Osteoblast (primary cell): ENCODE results near the gene RADIL. TPM values are rescaled to one million over a fixed set of nuclear protein-coding genes. Genes with fewer than 3 reads are reported as not detected.

Source experiments
- DNase-seq: peaks from one replicate; pipeline ENCODE4 v3.0.0; 2011; ENCODE audit warnings: low spot score, mixed read lengths; ENCODE audit not compliant: insufficient read length; ENCODE audit errors: missing footprints
- H2AFZ ChIP-seq: 2 replicates; pipeline ENCODE4 v1.6.0; 2011; ENCODE audit warnings: mild to moderate bottlenecking, low read length
- H3K27ac ChIP-seq: 2 replicates; pipeline ENCODE4 v1.5.1; 2011; ENCODE audit warnings: mild to moderate bottlenecking, low read depth, low read length, moderate library complexity
- H3K27me3 ChIP-seq: 2 replicates; pipeline ENCODE4 v1.6.0; 2012; ENCODE audit warnings: mild to moderate bottlenecking, control low read depth, inconsistent platforms, low read length, moderate library complexity; ENCODE audit not compliant: insufficient read depth
- H3K36me3 ChIP-seq: 2 replicates; pipeline ENCODE4 v1.5.1; 2011; ENCODE audit warnings: mild to moderate bottlenecking, low read length, control low read depth, moderate library complexity; ENCODE audit not compliant: insufficient read depth
- H3K4me1 ChIP-seq: 2 replicates; pipeline ENCODE4 v1.5.1; 2011; ENCODE audit warnings: mild to moderate bottlenecking, low read length, control low read depth, moderate library complexity; ENCODE audit not compliant: insufficient read depth
- H3K4me2 ChIP-seq: 2 replicates; pipeline ENCODE4 v1.6.0; 2011; ENCODE audit warnings: mild to moderate bottlenecking, low read length; ENCODE audit not compliant: insufficient read depth
- H3K4me3 ChIP-seq: fragments of 200-600 bp; sonication (generic); 3 replicates; pipeline ENCODE4 v1.5.1; 2012; ENCODE audit warnings: mild to moderate bottlenecking, low read length, inconsistent platforms; ENCODE audit not compliant: insufficient read depth
- H3K79me2 ChIP-seq: 2 replicates; pipeline ENCODE4 v1.6.0; 2012; ENCODE audit warnings: mild to moderate bottlenecking, low read length, control low read depth, inconsistent platforms; ENCODE audit not compliant: insufficient read depth
- H3K9me3 ChIP-seq: 2 replicates; pipeline ENCODE4 v1.5.1; 2011; ENCODE audit warnings: low read depth, low read length, control low read depth
- H4K20me1 ChIP-seq: 2 replicates; pipeline ENCODE4 v1.6.0; 2012; ENCODE audit warnings: mild to moderate bottlenecking, low read length, control low read depth; ENCODE audit not compliant: insufficient read depth
- total RNA-seq: library from RNA; depleted of rRNA; stranded (reverse); fragments of >200 nt; gene quantifications from 2 replicates; pipeline ENCODE4 v1.2.3, GENCODE V29; 2012
- TF ChIP-seq, protein P1 (sequence below): IDR thresholded peaks from 2 replicates; pipeline ENCODE4 v1.5.1; 2011; ENCODE audit warnings: mild to moderate bottlenecking, low read depth, low read length, moderate library complexity; ENCODE audit errors: extremely low read depth

The RADIL gene
- total RNA-seq, 1 donor, result 1.1 TPM

DNA sequence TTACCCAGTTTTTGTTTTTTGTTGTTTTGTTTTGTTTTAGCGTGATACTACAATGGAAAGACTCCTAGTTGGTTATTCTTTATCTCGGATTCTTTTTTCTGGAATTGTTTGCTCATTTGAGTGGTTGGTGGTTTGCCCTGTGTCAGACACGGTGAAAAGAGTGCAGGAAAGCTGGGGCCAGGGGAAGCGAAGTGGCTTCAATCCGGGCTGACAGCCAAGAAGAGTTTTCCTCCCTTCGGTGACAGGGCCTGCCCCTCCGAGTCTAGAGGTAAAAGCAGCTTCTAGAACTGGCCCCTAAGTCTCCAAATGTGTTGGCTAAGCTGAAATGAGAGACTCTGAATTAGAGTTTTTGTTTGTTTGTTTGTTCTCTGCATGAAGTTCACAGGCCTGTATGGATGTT lies 113.8 kb downstream of the RADIL start:
- Histone ChIP-seq H3K27me3 (no peaks in the 10 kb centered on the region), H3K27ac (no peak overlapping the region), H2AFZ (no peak overlapping the region), H3K36me3 (peaks cover 8% of the 10 kb centered on the region), H3K4me3 (no peak overlapping the region), H3K9me3 (no peaks in the 10 kb centered on the region), H3K79me2 (peaks cover 7% of the 10 kb centered on the region), H4K20me1 (peaks cover 5% of the 10 kb centered on the region), H3K4me2 (no peak overlapping the region), H3K4me1 (peaks cover 6% of the 10 kb centered on the region)
- TF ChIP-seq, protein P1, sequence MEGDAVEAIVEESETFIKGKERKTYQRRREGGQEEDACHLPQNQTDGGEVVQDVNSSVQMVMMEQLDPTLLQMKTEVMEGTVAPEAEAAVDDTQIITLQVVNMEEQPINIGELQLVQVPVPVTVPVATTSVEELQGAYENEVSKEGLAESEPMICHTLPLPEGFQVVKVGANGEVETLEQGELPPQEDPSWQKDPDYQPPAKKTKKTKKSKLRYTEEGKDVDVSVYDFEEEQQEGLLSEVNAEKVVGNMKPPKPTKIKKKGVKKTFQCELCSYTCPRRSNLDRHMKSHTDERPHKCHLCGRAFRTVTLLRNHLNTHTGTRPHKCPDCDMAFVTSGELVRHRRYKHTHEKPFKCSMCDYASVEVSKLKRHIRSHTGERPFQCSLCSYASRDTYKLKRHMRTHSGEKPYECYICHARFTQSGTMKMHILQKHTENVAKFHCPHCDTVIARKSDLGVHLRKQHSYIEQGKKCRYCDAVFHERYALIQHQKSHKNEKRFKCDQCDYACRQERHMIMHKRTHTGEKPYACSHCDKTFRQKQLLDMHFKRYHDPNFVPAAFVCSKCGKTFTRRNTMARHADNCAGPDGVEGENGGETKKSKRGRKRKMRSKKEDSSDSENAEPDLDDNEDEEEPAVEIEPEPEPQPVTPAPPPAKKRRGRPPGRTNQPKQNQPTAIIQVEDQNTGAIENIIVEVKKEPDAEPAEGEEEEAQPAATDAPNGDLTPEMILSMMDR, result no peak
- DNase-seq, result peak; percentile 72

- no peaks in the 10 kb centered on the region for H3K9me3 ChIP-seq
- H3K79me2 ChIP-seq, result no peaks in the 10 kb centered on the region
- TF ChIP-seq, protein P1, result no peak
- no peaks in the 10 kb centered on the region for H3K27me3 ChIP-seq
- no peak overlapping the region for H3K4me3 ChIP-seq
- H3K4me1 ChIP-seq, result no peaks in the 10 kb centered on the region
- H4K20me1 ChIP-seq, result peaks cover 6% of the 10 kb centered on the region
- H3K27ac ChIP-seq, result no peak overlapping the region
- H2AFZ ChIP-seq, result no peak overlapping the region
- DNase-seq, result no peak
- H3K36me3 ChIP-seq, result peaks cover 17% of the 10 kb centered on the region
- H3K4me2 ChIP-seq, result no peak overlapping the region
Measured at GRCh38 chr7:4768597-4769569, 114.6 kb downstream of the RADIL start.

GRCh38 chr7:4766666-4767519 lies 116.6 kb downstream of the RADIL start:
- H3K36me3 ChIP-seq, result peaks cover 30% of the 10 kb centered on the region
- H3K9me3 ChIP-seq, result no peaks in the 10 kb centered on the region
- H3K27ac ChIP-seq, result no peak overlapping the region
- DNase-seq, result no peak
- no peak overlapping the region for H3K4me3 ChIP-seq
- no peaks in the 10 kb centered on the region for H3K79me2 ChIP-seq
- no peaks in the 10 kb centered on the region for H3K27me3 ChIP-seq
- no peak overlapping the region for H3K4me2 ChIP-seq
- TF ChIP-seq, protein P1, result no peak
- H2AFZ ChIP-seq, result no peak overlapping the region
- no peaks in the 10 kb centered on the region for H3K4me1 ChIP-seq
- H4K20me1 ChIP-seq, result peaks cover 6% of the 10 kb centered on the region
